ENCODE data around the gene ITPRID2. TPM values are rescaled to one million over a fixed set of nuclear protein-coding genes. Genes with fewer than 3 reads are reported as not detected.
A peak's percentile ranks its signal among the peaks of the same experiment; 100 is the strongest.

The ITPRID2 gene
- total RNA-seq, 1 experiment from 2014 or later, result 114 TPM

DNA sequence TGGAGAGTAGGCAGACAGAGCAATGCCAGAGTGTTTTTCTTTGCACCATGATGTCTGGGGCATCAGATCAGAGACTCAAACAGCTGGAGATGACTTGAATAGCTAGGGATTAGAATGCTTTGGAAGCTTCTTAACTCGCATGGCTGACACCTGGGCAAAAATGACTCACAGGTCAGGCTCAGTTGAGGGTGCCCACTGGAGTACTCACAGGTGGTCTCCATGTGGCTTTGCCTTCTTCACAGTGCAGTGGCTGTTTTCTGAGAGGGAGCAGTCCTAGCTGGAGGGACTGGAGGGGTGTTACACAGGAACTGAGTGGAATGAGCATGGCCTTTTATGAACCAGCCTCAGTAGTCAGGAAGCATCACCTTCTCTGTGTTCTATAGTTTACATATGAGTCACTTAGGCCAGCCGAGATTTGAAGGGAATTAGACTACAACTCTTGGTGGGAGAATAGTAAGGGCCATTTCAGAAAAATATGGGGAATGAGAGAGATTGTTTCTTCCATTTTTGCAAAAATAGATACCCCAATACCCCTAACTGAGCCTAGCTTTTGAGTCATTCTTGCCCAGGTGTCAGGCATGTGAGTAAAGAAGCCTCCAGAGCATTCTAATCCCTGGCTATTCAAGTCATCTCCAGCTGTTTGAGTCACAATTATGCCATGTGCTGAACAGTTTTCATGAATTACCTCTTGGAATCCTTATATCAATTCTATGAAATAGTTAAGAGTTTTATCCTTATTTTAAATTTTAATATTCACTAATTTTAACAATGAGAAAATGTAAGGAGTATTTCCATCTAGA, 87.0 kb downstream of the ITPRID2 start:
- Mint-ChIP-seq H3K27ac (ENCODE audit: low read depth, unreplicated experiment) (peak overlapping the region; percentile 95), H3K27me3 (ENCODE audit: insufficient read depth, unreplicated experiment) (no peaks in the 10 kb centered on the region), H3K4me3 (ENCODE audit: unreplicated experiment) (no peak overlapping the region), H3K9me3 (ENCODE audit: unreplicated experiment) (no peaks in the 10 kb centered on the region), H3K4me1 (ENCODE audit: insufficient read depth, unreplicated experiment) (peaks cover 16% of the 10 kb centered on the region), H3K36me3 (ENCODE audit: insufficient read depth, unreplicated experiment) (peaks cover 6% of the 10 kb centered on the region)
- ChIA-PET CTCF (interaction anchor here (1.0 kb wide), 1 partner anchor 87 kb away, joined by 3 read pairs; no protein-coding TSS in a partner anchor), POLR2A (interaction anchor here (0.7 to 1.2 kb wide), 2 partner anchors 34 to 86 kb away, joined by 3 read pairs; partner anchors contain the start of gene ITPRID2)
- intact Hi-C loops (cut with micrococcal nuclease), result no loop called here
- no TSS peak for BruUV-seq (replicated peaks)
- no peak for DNase-seq (ENCODE audit: unreplicated experiment)
- TF ChIP-seq, protein P1, sequence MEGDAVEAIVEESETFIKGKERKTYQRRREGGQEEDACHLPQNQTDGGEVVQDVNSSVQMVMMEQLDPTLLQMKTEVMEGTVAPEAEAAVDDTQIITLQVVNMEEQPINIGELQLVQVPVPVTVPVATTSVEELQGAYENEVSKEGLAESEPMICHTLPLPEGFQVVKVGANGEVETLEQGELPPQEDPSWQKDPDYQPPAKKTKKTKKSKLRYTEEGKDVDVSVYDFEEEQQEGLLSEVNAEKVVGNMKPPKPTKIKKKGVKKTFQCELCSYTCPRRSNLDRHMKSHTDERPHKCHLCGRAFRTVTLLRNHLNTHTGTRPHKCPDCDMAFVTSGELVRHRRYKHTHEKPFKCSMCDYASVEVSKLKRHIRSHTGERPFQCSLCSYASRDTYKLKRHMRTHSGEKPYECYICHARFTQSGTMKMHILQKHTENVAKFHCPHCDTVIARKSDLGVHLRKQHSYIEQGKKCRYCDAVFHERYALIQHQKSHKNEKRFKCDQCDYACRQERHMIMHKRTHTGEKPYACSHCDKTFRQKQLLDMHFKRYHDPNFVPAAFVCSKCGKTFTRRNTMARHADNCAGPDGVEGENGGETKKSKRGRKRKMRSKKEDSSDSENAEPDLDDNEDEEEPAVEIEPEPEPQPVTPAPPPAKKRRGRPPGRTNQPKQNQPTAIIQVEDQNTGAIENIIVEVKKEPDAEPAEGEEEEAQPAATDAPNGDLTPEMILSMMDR (IDR thresholded peaks at IDR 0.05; ENCODE audit: unreplicated experiment), result no peak

Other genes starting within 250 kb of the ITPRID2 start
- gene CERKL, start 234.6 kb upstream of the ITPRID2 start, total RNA-seq (2022), result 0.23 TPM in 1 of 2 replicates, not detected in the other
- not detected in 2 replicates for gene NEUROD1, start 211.2 kb upstream of the ITPRID2 start, total RNA-seq (2022)
- not detected in 2 replicates for gene PPP1R1C, start 94.1 kb downstream of the ITPRID2 start, total RNA-seq (2022)